ENCODE measurements around the gene AGBL3. TPM values are rescaled to one million over a fixed set of nuclear protein-coding genes. Genes with fewer than 3 reads are reported as not detected.

The AGBL3 gene
- total and polyA plus RNA-seq, 8 donors, result 2.7 to 15.3 (median 11.3) TPM

DNA sequence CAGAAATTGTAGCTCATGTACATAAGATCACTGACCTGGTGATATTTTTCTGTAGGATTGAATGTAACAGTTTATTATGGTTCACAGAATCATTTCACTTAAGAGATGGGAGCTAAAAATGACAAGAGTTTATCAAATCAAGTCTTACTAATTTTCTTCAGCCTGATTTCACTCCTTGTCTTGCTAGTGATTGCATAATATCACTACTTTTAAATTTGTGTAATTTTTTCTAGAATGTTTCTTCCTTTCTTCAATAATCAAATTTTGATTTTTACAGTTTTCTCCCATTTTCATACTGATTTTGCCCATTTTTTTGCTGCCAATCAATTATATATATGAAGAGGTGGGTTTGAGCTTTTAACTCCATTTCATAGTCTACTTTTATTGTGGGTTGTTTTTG, 92.8 kb downstream of the AGBL3 start:
- Histone ChIP-seq H3K27me3 (no peaks in the 10 kb centered on the region), H3K9me3 (no peaks in the 10 kb centered on the region), H3K27ac (no peak overlapping the region), H3K4me3 (no peak overlapping the region), H3K4me1 (no peaks in the 10 kb centered on the region), H3K36me3 (no peaks in the 10 kb centered on the region)
- TF ChIP-seq, protein P1, sequence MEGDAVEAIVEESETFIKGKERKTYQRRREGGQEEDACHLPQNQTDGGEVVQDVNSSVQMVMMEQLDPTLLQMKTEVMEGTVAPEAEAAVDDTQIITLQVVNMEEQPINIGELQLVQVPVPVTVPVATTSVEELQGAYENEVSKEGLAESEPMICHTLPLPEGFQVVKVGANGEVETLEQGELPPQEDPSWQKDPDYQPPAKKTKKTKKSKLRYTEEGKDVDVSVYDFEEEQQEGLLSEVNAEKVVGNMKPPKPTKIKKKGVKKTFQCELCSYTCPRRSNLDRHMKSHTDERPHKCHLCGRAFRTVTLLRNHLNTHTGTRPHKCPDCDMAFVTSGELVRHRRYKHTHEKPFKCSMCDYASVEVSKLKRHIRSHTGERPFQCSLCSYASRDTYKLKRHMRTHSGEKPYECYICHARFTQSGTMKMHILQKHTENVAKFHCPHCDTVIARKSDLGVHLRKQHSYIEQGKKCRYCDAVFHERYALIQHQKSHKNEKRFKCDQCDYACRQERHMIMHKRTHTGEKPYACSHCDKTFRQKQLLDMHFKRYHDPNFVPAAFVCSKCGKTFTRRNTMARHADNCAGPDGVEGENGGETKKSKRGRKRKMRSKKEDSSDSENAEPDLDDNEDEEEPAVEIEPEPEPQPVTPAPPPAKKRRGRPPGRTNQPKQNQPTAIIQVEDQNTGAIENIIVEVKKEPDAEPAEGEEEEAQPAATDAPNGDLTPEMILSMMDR (IDR thresholded peaks at IDR 0.05), result no peak
- ATAC-seq (no peak), DNase-seq (no peak)
- intact Hi-C loops (cut with DNase I), result no loop called here

DNA sequence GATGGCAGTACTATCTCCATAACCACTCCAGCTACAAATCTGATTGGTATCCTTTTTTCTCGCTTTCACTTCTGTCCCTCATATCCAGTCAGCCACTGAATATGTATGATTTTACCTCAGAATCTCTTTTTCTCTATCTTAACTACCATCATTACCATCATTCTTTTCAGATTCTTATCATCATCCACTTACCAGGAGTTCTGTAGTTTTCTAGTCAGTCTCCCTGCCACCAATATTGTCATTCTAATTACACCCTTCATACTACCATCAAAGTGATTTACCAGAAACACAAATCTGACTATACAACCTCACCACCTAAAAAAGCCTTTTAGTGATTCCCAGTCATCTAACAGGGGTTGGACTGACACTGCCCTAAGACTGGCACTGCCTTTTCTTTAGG, 96.7 kb downstream of the AGBL3 start:
- TF ChIP-seq, protein P1 (IDR thresholded peaks at IDR 0.05), result no peak
- intact Hi-C loops (cut with DNase I), result no loop called here
- Histone ChIP-seq H3K27me3 (no peaks in the 10 kb centered on the region), H3K36me3 (no peaks in the 10 kb centered on the region), H3K4me1 (no peaks in the 10 kb centered on the region), H3K27ac (no peak overlapping the region), H3K9me3 (peaks cover 0 to under 1% of the 10 kb centered on the region in 2 donors), H3K4me3 (no peak overlapping the region)
- DNase-seq (no peak), ATAC-seq (no peak)

DNA sequence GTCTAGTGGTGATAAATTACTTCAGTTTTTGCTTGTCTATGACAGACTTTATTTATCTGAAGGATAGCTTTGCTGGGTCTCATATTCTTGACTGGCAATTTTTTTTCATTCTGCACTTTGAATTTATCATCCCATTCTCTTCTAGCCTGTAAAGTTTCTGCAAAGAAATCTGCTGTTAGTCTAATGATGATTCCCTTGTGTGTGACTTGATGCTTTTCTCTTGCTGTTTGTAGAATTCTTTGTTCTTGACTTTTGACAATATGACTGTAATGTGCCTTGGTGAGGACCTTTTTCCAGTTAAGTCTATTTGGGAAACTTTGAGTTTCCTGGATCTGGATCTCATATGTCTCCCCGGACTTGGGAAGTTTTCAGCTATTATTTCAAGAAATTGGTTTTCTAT, 102.3 kb downstream of the AGBL3 start:
- Histone ChIP-seq H3K4me3 (no peak overlapping the region), H3K27ac (no peak overlapping the region), H3K27me3 (no peaks in the 10 kb centered on the region), H3K36me3 (no peaks in the 10 kb centered on the region), H3K9me3 (peaks cover 0 to 12% of the 10 kb centered on the region in 2 donors), H3K4me1 (no peaks in the 10 kb centered on the region)
- TF ChIP-seq, protein P1 (IDR thresholded peaks at IDR 0.05), result no peak
- ATAC-seq, result no peak
- intact Hi-C loops (cut with DNase I), result no loop called here
- no peak for DNase-seq

DNA sequence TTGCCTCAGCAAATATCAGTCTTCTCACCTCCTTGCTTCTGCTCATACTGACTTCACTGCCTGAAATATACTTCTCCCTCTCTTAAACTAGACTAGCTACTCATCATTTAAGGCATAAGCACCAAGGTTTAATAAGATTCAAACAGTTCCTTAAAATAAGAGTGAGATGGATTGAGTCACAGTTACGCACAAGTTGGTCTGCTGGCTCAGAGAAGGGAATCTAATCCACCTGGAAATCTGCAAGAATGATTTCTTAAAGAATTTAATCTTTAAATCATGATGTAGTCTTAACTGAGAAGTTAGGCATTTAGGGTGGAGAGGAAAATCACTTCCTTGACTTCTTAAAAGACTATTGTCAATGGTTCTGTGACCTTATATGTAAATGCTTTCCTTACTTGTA, 105.4 kb downstream of the AGBL3 start:
- intact Hi-C loops (cut with DNase I), result no loop called here
- Histone ChIP-seq H3K4me1 (no peaks in the 10 kb centered on the region), H3K27ac (no peak overlapping the region), H3K36me3 (no peaks in the 10 kb centered on the region), H3K27me3 (no peaks in the 10 kb centered on the region), H3K4me3 (no peak overlapping the region), H3K9me3 (peaks cover 0 to 12% of the 10 kb centered on the region in 2 donors)
- TF ChIP-seq, protein P1 (IDR thresholded peaks at IDR 0.05), result no peak
- ATAC-seq, result no peak
- DNase-seq, result no peak

DNA sequence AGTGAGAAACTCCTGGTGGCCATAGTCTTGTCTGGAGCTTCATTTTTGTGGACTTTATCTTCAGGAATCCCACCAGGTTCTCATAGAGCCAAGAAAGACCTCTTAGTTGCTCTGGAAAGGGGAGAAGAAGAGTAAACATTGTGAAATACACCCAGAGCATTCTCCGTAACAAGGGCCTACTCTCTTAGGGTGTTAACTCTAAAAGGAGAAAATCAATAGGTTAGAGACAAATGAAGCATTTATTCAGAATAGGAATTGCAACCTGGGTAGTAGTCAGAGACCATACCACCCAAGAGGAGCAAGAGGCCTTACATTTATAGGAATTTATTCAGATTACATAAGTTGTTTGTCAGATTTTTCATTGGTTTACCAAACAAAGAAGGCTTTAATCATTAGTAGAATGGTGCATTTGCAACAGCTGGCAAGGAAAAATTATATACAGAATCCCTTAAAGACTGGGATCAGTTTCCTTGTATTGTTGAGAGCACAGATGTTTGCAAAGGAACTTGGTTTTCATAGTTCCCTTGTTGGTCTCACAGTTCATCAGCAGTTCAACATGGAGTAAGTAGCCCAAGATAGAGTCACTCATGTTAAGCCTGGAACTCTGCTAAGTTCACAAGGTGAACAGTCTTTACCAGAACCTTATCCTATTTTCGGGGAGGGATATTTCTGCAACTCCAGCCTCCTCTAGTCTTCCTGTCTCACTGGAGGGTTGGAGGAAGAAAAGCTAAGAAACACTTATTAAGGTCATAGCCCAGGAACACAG, 108.3 kb downstream of the AGBL3 start:
- Histone ChIP-seq H3K27ac (no peak overlapping the region), H3K27me3 (no peaks in the 10 kb centered on the region), H3K36me3 (no peaks in the 10 kb centered on the region), H3K9me3 (no peaks in the 10 kb centered on the region), H3K4me3 (no peak overlapping the region), H3K4me1 (no peaks in the 10 kb centered on the region)
- DNase-seq (no peak), ATAC-seq (no peak)
- TF ChIP-seq, protein P1 (IDR thresholded peaks at IDR 0.05), result no peak
- intact Hi-C loops (cut with DNase I), result no loop called here
